HG03521 (cell line): ENCODE measurements around the gene LRRC3.

Experiments used
- ATAC-seq: cut with Tn5 transposase; IDR thresholded peaks from one replicate; pipeline ENCODE4 v1.9.1; 2021; ENCODE audit warnings: mild to moderate bottlenecking, moderate library complexity; ENCODE audit not compliant: unreplicated experiment

LRRC3 gene

DNA sequence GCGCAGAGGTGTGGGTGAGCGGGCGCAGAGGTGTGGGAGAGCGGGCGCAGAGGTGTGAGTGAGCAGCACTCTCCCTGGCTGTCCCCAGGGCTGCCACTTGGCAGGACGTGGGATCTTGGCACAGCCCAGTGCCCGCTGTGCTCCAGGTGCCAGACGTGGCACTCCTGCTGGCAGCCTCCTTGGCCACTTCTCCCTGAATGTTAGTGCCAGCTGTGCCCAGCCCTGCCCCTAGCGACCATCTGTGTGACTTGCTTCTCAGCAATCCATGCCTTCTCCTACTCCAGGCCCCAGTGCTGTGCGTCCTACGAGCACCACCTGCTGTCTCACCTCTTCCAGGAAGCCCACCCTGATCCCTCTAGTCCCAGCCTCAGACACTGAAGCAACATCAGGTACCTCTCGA lies 54.2 kb downstream of the LRRC3 start:
- ATAC-seq, result no peak

DNA sequence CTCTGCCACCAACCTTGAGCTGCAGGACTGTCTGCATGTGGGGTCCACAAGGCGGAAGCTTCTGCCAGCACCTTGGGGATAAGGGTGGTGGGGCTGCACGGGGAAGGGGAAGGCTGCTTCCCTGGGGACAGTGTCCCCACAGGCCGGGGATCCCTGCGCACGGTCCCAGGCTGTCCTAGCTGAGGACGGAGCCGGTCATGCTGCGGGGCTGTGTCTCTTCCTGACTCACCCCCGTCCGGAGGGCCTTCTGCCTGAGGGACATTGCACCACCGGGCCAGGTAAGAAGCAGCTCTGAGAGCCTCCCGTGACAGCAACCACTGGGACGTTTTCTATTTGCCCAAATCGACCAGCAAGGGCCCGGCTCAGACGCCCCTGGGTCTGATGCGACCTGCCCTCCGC lies 54.8 kb downstream of the LRRC3 start:
- no peak for ATAC-seq

DNA sequence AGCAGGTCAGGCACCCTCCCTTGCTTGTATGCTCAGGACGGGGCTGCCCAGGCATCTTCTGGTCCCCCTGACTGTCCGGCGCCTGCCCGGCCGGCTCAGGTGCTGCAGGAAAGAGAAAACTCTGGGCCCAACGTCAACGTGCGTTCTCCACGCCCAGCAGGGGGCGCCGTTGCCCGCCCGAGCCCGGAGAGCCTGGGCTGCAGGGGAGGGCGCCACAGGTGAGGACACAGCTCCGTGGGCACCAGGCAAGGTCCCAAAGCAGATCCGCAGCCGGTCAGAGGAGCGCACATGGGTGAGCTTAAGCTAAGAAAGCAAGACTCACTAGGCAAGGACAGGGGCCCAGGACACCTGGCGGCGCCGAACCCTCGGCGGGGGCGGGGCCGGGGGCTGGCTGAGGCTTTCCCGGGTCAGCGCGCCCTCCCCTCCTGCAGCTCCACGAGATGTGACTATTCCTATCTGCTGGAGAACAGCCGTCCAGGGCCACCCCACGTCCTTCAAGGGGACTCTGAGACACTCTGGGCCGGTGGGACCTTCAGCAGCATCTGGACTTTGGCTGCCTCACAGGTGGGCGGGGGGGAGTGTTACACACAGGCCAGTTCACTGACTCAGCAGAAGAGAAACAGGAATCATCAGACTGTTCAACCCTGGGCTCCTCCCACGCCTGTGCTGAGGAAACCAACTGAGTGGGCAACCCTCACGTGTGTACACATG lies 55.4 kb downstream of the LRRC3 start:
- no peak for ATAC-seq

DNA sequence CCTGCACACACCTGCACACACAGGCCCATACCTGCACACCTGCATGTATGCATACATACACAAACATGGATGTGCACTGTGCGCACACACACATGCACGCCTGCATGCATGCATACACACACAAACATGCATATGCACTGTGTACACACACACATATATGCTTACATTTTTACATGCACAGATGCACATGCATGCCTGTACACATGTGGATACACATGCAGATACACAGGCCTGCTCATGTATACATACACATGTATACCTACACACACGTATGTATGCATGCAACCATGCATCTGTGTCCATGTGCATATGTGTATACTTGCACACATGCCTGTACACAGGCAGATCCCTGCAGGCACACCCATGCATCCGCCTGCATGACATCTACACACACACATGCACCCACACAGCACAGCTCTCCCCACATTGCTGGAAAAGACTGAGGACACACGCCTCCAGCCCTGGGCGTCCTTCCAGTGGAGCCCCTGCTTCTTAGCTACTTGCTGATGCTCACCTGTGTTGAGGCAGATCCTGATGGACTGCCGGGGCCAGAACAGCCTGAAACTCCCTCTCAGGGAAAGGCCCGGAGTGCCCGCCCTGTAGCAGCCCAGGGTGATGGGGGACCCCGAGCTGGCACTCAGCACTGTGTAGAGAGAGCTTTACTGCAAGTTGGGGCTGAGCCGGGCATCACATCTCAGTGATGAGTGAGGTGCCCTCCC lies 56.1 kb downstream of the LRRC3 start:
- ATAC-seq, result no peak
